ENCODE data around the gene SFXN5. TPM values are rescaled to one million over a fixed set of nuclear protein-coding genes. Genes with fewer than 3 reads are reported as not detected.

The SFXN5 gene
- total RNA-seq, 4 donors from 2014 or later: 8.4 to 18.3 (median 15.3) TPM

- 84% methylated on average over 4 of the region's 4 CpGs for WGBS, 2 donors
- DNase-seq (ENCODE audit: low spot score in 2 of 2): no peak
- no peak for TF ChIP-seq CTCF (IDR thresholded peaks at IDR 0.05)
- no peak for TF ChIP-seq POLR2A (IDR thresholded peaks at IDR 0.05)
- intact Hi-C loops (cut with DNase I; ENCODE audit: low total_unique reads): loop anchor here (10.0 kb wide), 1 partner anchor 77 kb away; no protein-coding TSS in a partner anchor
- no peak overlapping the region for H3K4me3 ChIP-seq (ENCODE audit: low read depth, poor library complexity, severe bottlenecking)
Measured at GRCh38 chr2:73087311-73087710, 15.8 kb upstream of the SFXN5 start.

- TF ChIP-seq CTCF (IDR thresholded peaks at IDR 0.05) (peak in 1 of 3 donors; percentile 71), POLR2A (IDR thresholded peaks at IDR 0.05) (no peak)
- peak; percentile 81 to 96 for DNase-seq (ENCODE audit: low spot score in 2 of 2)
- intact Hi-C loops (cut with DNase I; ENCODE audit: low total_unique reads): loop anchor here (10.0 kb wide), 1 partner anchor 79 kb away; no protein-coding TSS in a partner anchor
- 24 to 26% methylated on average over 6 of the region's 6 CpGs for WGBS, 2 donors
- H3K4me3 ChIP-seq (ENCODE audit: low read depth, poor library complexity, severe bottlenecking): no peak overlapping the region
Measured at GRCh38 chr2:73085691-73086090, 14.2 kb upstream of the SFXN5 start.

GRCh38 chr2:73084971-73085370 lies 13.5 kb upstream of the SFXN5 start:
- no peak overlapping the region for H3K4me3 ChIP-seq (ENCODE audit: low read depth, poor library complexity, severe bottlenecking)
- DNase-seq (ENCODE audit: low spot score in 2 of 2): no peak
- no peak for TF ChIP-seq CTCF (IDR thresholded peaks at IDR 0.05)
- TF ChIP-seq POLR2A (IDR thresholded peaks at IDR 0.05): no peak
- WGBS, 2 donors: 73 to 83% methylated on average over 3 of the region's 3 CpGs
- intact Hi-C loops (cut with DNase I; ENCODE audit: low total_unique reads): loop anchor here (10.0 kb wide), 1 partner anchor 80 kb away; no protein-coding TSS in a partner anchor

- no peak for DNase-seq (ENCODE audit: low spot score in 2 of 2)
- WGBS, 2 donors: 76 to 77% methylated on average over 7 of the region's 7 CpGs
- intact Hi-C loops (cut with DNase I; ENCODE audit: low total_unique reads): loop anchor here (10.0 kb wide), 1 partner anchor 81 kb away; no protein-coding TSS in a partner anchor
- TF ChIP-seq CTCF (IDR thresholded peaks at IDR 0.05): no peak
- TF ChIP-seq POLR2A (IDR thresholded peaks at IDR 0.05): no peak
- H3K4me3 ChIP-seq (ENCODE audit: low read depth, poor library complexity, severe bottlenecking): no peak overlapping the region
Measured at GRCh38 chr2:73083886-73084800, 12.6 kb upstream of the SFXN5 start.

- intact Hi-C loops (cut with DNase I; ENCODE audit: low total_unique reads): loop anchor here (10.0 kb wide), 1 partner anchor 82 kb away; no protein-coding TSS in a partner anchor
- 80 to 85% methylated on average over 12 to 13 of the region's 13 CpGs for WGBS, 2 donors
- DNase-seq (ENCODE audit: low spot score in 2 of 2): peak in 1 of 2 donors; percentile 78
- TF ChIP-seq POLR2A (IDR thresholded peaks at IDR 0.05) (no peak), CTCF (IDR thresholded peaks at IDR 0.05) (no peak)
- H3K4me3 ChIP-seq (ENCODE audit: low read depth, poor library complexity, severe bottlenecking): no peak overlapping the region
Measured at GRCh38 chr2:73082523-73083410, 11.3 kb upstream of the SFXN5 start.
